GM20000 (cell line): Measurements from ENCODE around the gene ANKRD13B.
"Not testable (repeated sequence)": the region's sequence is repeated elsewhere in the genome, so short reads cannot be mapped to it uniquely, and the experiment has no call there.

Experiments
- DNase-seq: peaks from one replicate; pipeline ENCODE4 v3.0.0; 2012; ENCODE audit warnings: low spot score
- TF ChIP-seq, protein P1 (sequence below): IDR thresholded peaks from 2 replicates; pipeline ENCODE4 v1.5.1; 2012; ENCODE audit warnings: mild to moderate bottlenecking, control low read depth; ENCODE audit errors: extremely low read depth, missing control alignments

The ANKRD13B gene

DNA sequence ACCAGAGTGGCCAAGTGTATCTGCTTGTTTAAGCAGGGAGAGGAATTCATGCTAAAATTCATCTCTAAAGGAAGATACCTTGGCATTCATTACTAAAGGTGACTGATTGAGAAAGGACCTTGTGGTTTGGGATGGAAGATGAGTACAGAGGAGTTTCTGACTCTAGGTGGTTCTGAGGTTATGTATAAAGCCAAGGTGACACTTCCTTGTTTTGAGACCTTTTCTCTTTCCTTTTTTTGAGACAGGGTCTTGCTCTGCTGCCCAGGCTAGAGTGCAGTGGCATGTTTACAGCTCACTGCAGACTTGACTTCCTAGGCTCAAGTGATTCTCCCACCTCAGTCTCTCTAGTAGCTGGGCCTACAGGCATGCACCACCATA is 35.2 kb upstream of the ANKRD13B start:
- DNase-seq: no peak
- TF ChIP-seq, protein P1, sequence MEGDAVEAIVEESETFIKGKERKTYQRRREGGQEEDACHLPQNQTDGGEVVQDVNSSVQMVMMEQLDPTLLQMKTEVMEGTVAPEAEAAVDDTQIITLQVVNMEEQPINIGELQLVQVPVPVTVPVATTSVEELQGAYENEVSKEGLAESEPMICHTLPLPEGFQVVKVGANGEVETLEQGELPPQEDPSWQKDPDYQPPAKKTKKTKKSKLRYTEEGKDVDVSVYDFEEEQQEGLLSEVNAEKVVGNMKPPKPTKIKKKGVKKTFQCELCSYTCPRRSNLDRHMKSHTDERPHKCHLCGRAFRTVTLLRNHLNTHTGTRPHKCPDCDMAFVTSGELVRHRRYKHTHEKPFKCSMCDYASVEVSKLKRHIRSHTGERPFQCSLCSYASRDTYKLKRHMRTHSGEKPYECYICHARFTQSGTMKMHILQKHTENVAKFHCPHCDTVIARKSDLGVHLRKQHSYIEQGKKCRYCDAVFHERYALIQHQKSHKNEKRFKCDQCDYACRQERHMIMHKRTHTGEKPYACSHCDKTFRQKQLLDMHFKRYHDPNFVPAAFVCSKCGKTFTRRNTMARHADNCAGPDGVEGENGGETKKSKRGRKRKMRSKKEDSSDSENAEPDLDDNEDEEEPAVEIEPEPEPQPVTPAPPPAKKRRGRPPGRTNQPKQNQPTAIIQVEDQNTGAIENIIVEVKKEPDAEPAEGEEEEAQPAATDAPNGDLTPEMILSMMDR: no peak

DNA sequence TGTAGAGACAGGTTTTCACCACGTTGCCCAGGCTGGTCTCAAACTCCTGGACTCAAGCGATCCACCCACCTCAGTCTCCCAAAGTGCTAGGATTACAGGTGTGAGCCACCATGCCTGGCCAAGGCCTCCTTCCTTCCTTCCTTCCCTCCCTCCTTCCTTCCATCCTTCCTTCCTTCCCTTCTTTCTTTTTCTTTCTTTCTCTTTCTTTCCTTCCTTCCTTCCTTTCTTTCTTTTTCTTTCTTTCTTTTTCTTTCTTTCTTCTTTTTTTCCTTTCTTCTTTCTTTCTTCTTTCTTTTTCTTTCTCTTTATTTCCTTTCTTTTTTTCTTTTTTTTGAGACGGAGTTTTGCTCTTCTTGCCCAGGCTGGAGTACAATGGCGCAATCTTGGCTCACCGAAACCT is 34.8 kb upstream of the ANKRD13B start:
- DNase-seq: not testable (repeated sequence)

DNA sequence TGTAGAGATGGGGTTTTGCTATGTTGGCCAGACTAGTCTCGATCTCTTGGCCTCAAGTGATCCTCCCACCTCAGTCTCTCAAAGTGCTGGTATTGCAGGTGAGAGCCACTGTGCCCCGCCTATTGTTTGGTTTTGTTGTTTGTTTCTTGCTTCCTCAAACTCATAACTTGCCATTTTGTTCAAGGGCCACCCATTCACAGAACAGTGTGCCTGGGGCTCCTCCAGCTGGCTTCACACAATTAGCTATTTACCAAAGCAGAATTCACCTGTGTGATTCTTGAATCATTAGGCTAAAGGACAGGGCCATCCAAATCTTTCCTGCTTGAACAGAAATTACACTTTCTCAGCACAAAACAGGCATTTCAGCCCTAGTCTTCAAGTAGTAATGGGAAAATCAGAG is 33.3 kb upstream of the ANKRD13B start:
- TF ChIP-seq, protein P1: no peak

DNA sequence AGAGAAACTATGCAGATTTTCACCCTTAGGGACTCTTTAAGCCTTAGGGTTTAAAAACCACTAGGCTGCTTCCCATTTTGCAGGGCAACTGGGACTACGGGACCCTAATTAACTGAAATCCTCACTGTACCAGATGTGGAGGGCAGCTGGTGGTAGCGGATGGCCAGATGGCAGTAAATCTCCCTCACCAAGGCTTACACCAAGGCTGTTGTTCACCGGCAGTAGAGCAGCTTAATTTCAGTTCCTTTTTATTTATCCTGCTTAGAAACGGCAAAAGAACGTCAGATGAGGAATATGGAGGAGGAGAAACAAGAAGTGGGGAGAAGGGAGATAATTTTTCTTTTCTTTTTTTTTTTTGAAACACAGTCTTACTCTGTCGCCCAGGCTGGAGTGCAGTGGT is 32.6 kb upstream of the ANKRD13B start:
- DNase-seq: no peak
- TF ChIP-seq, protein P1: no peak

More for the DNA sequence above, 33.3 kb upstream of the ANKRD13B start:
- DNase-seq: no peak

DNA sequence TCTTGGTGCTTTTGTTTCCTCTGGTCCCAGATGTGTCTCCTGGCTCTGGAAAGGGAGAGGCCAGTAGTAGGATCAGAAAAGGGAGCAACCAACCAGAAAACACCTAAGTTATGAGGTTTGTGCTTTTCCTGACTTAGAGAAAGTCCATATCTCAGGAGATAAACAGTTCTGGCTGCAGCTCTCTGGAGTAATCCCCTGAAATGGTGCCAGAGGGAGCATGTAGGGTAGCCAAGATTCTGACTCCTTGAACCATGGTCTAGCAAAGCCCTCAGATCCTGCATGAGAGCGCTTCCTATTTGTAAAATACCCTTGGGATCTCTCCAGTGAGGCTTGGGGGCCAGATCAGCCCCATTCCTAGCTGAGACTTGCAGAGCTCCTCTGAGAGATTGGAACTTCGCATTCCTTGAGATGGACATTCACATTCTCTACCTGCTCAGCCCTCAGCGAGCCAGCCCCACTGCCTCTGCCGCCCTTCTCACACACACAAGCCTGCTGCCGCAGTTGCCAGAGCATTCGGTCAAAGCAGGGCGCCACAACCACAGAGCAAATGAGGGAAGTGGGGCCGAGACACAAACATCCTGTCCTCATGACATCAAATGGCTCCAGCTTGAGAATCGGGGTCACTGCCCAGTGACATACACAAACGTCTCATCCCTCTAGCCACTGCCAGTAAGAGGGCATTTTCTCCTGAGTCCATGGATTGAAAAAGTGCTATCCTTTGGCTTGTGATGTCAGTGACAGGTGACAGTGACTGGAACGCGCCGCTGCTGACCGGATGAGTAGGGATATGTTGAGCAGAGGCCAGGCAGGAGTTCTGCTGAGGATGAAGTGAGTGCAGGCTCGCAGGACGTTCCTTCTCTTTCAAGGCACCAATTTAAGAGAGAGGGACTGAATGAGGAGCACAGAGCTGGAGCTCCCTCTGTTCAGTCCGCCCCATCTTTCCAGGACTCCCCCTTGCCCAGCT is 31.1 kb upstream of the ANKRD13B start:
- DNase-seq: no peak
- TF ChIP-seq, protein P1: no peak

DNA sequence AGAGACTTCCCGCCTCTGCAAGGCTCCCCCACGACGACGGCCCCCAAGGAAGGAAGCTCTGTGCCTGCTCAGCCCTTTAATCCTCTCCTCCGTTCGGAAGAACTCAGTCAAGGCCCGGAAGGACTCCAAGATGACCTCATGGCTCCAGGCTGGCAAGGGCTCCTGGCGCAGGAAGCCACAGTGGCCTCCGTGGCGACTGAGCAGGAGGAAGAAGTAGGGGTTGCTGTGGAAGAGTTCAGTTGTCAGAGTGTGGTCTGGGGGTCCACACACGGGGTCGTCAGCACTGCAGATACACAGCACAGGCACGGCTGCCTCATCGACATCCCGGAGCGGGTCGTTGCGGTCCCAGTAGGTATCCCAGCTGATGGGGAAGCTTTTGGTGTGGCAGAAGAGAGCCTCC is 30.3 kb upstream of the ANKRD13B start:
- TF ChIP-seq, protein P1: no peak
- DNase-seq: no peak

DNA sequence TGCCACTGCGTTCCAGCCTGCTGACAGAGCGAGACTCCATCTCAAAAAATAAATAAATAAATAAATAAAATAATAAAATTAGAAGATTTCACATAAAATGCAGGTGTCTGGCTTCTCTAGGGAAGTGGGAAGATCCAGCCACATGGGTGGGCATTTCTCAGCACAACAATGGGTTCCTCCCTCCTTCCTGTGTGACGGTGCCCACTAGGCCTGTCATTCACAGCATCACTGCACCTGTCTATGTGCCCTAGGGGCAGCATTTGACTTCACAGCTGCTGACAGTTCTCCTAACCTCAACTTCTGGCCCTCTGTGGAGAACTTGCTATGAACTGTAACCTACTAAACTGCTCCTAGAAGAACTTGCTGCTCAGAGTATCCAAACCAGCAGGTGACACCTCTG is 29.1 kb upstream of the ANKRD13B start:
- DNase-seq: no peak
- TF ChIP-seq, protein P1: no peak
